Trophoblast cell (in vitro differentiated cells and primary cell): Measurements from ENCODE around the gene GLIS1.

ENCODE experiments used
- DNase-seq, 2 donors: peaks; one replicate each; pipeline ENCODE4 v3.0.0-alpha.2; 2016
- H2AFZ ChIP-seq: 2 replicates; pipeline ENCODE4 v1.6.1; 2013; ENCODE audit warnings: low read length, moderate library complexity, mild to moderate bottlenecking; ENCODE audit not compliant: insufficient read depth, poor library complexity
- H2AK5ac ChIP-seq: 2 replicates; pipeline ENCODE4 v1.6.1; 2013; ENCODE audit warnings: mild to moderate bottlenecking, low read length
- H2BK120ac ChIP-seq: 2 replicates; pipeline ENCODE4 v1.6.1; 2013; ENCODE audit warnings: low read length, mild to moderate bottlenecking, moderate library complexity; ENCODE audit not compliant: insufficient read depth, poor library complexity
- H2BK12ac ChIP-seq: 2 replicates; pipeline ENCODE4 v1.6.1; 2013; ENCODE audit warnings: mild to moderate bottlenecking, low read length, moderate library complexity
- H2BK5ac ChIP-seq: 2 replicates; pipeline ENCODE4 v1.6.1; 2013; ENCODE audit warnings: low read length, low read depth, moderate library complexity, mild to moderate bottlenecking; ENCODE audit not compliant: poor library complexity
- H3K14ac ChIP-seq: 2 replicates; pipeline ENCODE4 v1.6.1; 2013; ENCODE audit warnings: mild to moderate bottlenecking, low read length
- H3K18ac ChIP-seq: 2 replicates; pipeline ENCODE4 v1.6.1; 2013; ENCODE audit warnings: mild to moderate bottlenecking, low read length
- H3K23ac ChIP-seq: 2 replicates; pipeline ENCODE4 v1.6.1; 2013; ENCODE audit warnings: low read length
- H3K27ac ChIP-seq: 2 replicates; pipeline ENCODE4 v1.5.1; 2013; ENCODE audit warnings: low read depth, mild to moderate bottlenecking, inconsistent platforms, low read length, moderate library complexity
- H3K27me3 ChIP-seq: 2 replicates; pipeline ENCODE4 v1.6.1; 2013; ENCODE audit warnings: inconsistent platforms, mild to moderate bottlenecking, low read length, moderate library complexity; ENCODE audit not compliant: insufficient read depth
- H3K36me3 ChIP-seq, 2 experiments: 1 replicate in 1 of 2; 2 replicates in 1 of 2; pipeline ENCODE4 v1.6.1; 2013; ENCODE audit warnings: low read length in 2 of 2, mild to moderate bottlenecking in 2 of 2, moderate library complexity in 1 of 2; ENCODE audit not compliant: insufficient read depth in 2 of 2, control insufficient read depth in 1 of 2
- H3K4ac ChIP-seq: 2 replicates; pipeline ENCODE4 v1.6.1; 2013; ENCODE audit warnings: low read depth, mild to moderate bottlenecking, low read length, moderate library complexity
- H3K4me1 ChIP-seq, 2 experiments: 1 replicate in 1 of 2; 2 replicates in 1 of 2; pipeline ENCODE4 v1.6.1; 2013; ENCODE audit warnings: low read length in 2 of 2, mild to moderate bottlenecking in 2 of 2, moderate library complexity in 1 of 2; ENCODE audit not compliant: insufficient read depth in 2 of 2, control insufficient read depth in 1 of 2
- H3K4me2 ChIP-seq: 2 replicates; pipeline ENCODE4 v1.6.1; 2013; ENCODE audit warnings: inconsistent platforms, mild to moderate bottlenecking, low read length, moderate library complexity
- H3K4me3 ChIP-seq: 2 replicates; pipeline ENCODE4 v1.5.1; 2013; ENCODE audit warnings: mild to moderate bottlenecking, low read depth, low read length, inconsistent platforms
- H3K79me1 ChIP-seq: one replicate; pipeline ENCODE4 v1.6.1; 2013; ENCODE audit warnings: low read length
- H3K79me2 ChIP-seq: 2 replicates; pipeline ENCODE4 v1.6.1; 2013; ENCODE audit warnings: low read length, mild to moderate bottlenecking; ENCODE audit not compliant: control insufficient read depth, insufficient read depth, poor library complexity
- H3K9ac ChIP-seq: 2 replicates; pipeline ENCODE4 v1.6.1; 2013; ENCODE audit warnings: mild to moderate bottlenecking, low read length
- H3K9me3 ChIP-seq: 2 replicates; pipeline ENCODE4 v1.6.1; 2013; ENCODE audit warnings: low read depth, mild to moderate bottlenecking, control low read depth, inconsistent platforms, low read length; ENCODE audit not compliant: insufficient read depth
- H4K12ac ChIP-seq: 2 replicates; pipeline ENCODE4 v1.6.1; 2013; ENCODE audit warnings: low read depth, mild to moderate bottlenecking, low read length, moderate library complexity
- H4K8ac ChIP-seq: 2 replicates; pipeline ENCODE4 v1.6.1; 2013; ENCODE audit warnings: low read depth, mild to moderate bottlenecking, low read length, moderate library complexity
- H4K91ac ChIP-seq: one replicate; pipeline ENCODE4 v1.6.1; 2013; ENCODE audit warnings: low read depth, mild to moderate bottlenecking, low read length, moderate library complexity
- WGBS: extraction: QIAGEN DNeasy Blood & Tissue Kit; methylation state at CpG from one replicate; pipeline ENCODE4 v1.1.7; 2013; ENCODE audit warnings: missing lambda C conversion rate; ENCODE audit not compliant: insufficient read length, insufficient coverage; ENCODE audit errors: extremely low coverage; 5-methylcytosine and 5-hydroxymethylcytosine counted together

Gene GLIS1

DNA sequence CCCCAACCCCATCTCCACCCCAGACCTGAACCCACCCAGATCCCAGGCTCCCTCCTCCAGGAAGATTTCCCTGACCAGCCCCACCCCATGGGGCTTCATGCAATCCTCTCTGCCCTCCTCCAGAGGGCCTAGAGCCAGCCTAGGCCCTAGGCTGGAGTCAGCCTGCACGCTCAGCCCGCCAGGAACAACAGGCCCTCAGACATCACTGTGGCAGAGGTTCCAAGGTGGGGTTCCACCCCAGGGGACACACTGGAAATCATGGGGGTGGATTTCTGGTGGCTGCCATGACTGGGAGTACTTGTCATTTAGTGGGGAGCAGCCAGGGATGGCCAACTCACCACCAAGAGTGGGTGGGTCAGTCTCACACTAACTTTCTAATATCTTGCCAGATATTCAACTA, 122.0 kb downstream of the GLIS1 start:
- H3K4me3 ChIP-seq, result no peak overlapping the region
- WGBS, result no CpG with 5 or more reads among the region's 2 CpGs
- H3K4me2 ChIP-seq, result no peak overlapping the region
- H3K27ac ChIP-seq, result no peak overlapping the region
- no peak overlapping the region for H3K9ac ChIP-seq
- no peak overlapping the region for H3K4ac ChIP-seq
- no peaks in the 10 kb centered on the region for H3K79me1 ChIP-seq
- H3K36me3 ChIP-seq, result no peaks in the 10 kb centered on the region
- no peak overlapping the region for H3K14ac ChIP-seq
- no peak for DNase-seq
- H2BK120ac ChIP-seq, result no peak overlapping the region
- H3K9me3 ChIP-seq, result no peaks in the 10 kb centered on the region
- H3K18ac ChIP-seq, result no peak overlapping the region
- no peak overlapping the region for H4K8ac ChIP-seq
- no peaks in the 10 kb centered on the region for H3K79me2 ChIP-seq
- H3K4me1 ChIP-seq, result no peaks in the 10 kb centered on the region
- H2AFZ ChIP-seq, result no peak overlapping the region
- H2BK5ac ChIP-seq, result no peak overlapping the region
- no peak overlapping the region for H4K12ac ChIP-seq
- H3K23ac ChIP-seq, result no peak overlapping the region
- no peak overlapping the region for H2AK5ac ChIP-seq
- no peak overlapping the region for H4K91ac ChIP-seq
- no peaks in the 10 kb centered on the region for H3K27me3 ChIP-seq
- no peak overlapping the region for H2BK12ac ChIP-seq

DNA sequence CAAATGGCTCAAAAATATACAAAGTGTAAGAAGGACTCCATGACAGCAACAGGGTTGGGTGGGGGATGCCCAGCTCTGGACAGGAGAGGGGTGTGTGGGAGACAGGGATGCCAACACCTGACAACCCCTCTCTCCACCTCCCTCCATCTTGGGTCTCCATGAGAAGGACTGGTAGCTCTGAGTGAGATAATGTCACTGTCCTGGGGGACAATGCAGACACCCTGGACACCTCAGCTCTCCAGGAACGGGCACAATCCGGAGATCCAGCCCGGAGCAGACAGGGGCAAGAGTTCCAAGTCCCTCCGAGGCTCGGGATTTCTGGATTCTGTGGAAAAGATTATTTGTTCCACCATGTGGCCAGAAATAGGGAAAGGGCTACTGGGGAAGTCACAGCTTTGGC, 122.5 kb downstream of the GLIS1 start:
- Histone ChIP-seq H3K4me2 (no peak overlapping the region), H3K23ac (no peak overlapping the region), H4K91ac (no peak overlapping the region), H4K12ac (no peak overlapping the region), H3K14ac (no peak overlapping the region), H3K79me1 (no peaks in the 10 kb centered on the region), H3K4ac (no peak overlapping the region), H3K9me3 (no peaks in the 10 kb centered on the region), H4K8ac (no peak overlapping the region), H3K18ac (no peak overlapping the region), H3K36me3 (no peaks in the 10 kb centered on the region), H3K27me3 (no peaks in the 10 kb centered on the region), H2AFZ (no peak overlapping the region), H3K9ac (no peak overlapping the region), H2BK12ac (no peak overlapping the region), H2BK120ac (no peak overlapping the region), H3K4me3 (no peak overlapping the region), H2BK5ac (no peak overlapping the region), H3K4me1 (no peaks in the 10 kb centered on the region), H2AK5ac (no peak overlapping the region), H3K79me2 (no peaks in the 10 kb centered on the region), H3K27ac (no peak overlapping the region)
- no peak for DNase-seq
- WGBS, result no CpG with 5 or more reads among the region's 5 CpGs

GRCh38 chr1:53615101-53615500, 123.9 kb downstream of the GLIS1 start:
- Histone ChIP-seq H2AFZ (no peak overlapping the region), H2BK12ac (no peak overlapping the region), H3K4me3 (no peak overlapping the region), H3K18ac (no peak overlapping the region), H2BK120ac (no peak overlapping the region), H3K79me1 (no peaks in the 10 kb centered on the region), H3K23ac (no peak overlapping the region), H3K27ac (no peak overlapping the region), H3K27me3 (no peaks in the 10 kb centered on the region), H4K91ac (no peak overlapping the region), H3K79me2 (no peaks in the 10 kb centered on the region), H3K36me3 (no peaks in the 10 kb centered on the region), H4K12ac (no peak overlapping the region), H2AK5ac (no peak overlapping the region), H2BK5ac (no peak overlapping the region), H3K4ac (no peak overlapping the region), H3K4me2 (no peak overlapping the region), H3K4me1 (no peaks in the 10 kb centered on the region), H3K14ac (no peak overlapping the region), H3K9ac (no peak overlapping the region), H4K8ac (no peak overlapping the region), H3K9me3 (no peaks in the 10 kb centered on the region)
- DNase-seq, result no peak
- no CpG with 5 or more reads among the region's 4 CpGs for WGBS

- no peak overlapping the region for H4K12ac ChIP-seq
- no peaks in the 10 kb centered on the region for H3K79me1 ChIP-seq
These were observed 124.5 kb downstream of the GLIS1 start for GRCh38 chr1:53614231-53615021.

More at GRCh38 chr1:53614231-53615021, 124.5 kb downstream of the GLIS1 start:
- Histone ChIP-seq H4K8ac (no peak overlapping the region), H2BK12ac (no peak overlapping the region), H2BK5ac (no peak overlapping the region), H3K4ac (no peak overlapping the region), H4K91ac (no peak overlapping the region), H3K36me3 (no peaks in the 10 kb centered on the region), H3K23ac (no peak overlapping the region), H2AFZ (no peak overlapping the region), H3K27me3 (no peaks in the 10 kb centered on the region), H3K9ac (no peak overlapping the region), H3K14ac (no peak overlapping the region), H3K4me1 (no peaks in the 10 kb centered on the region), H2AK5ac (no peak overlapping the region), H3K27ac (no peak overlapping the region), H3K18ac (no peak overlapping the region), H3K4me2 (no peak overlapping the region), H3K79me2 (no peaks in the 10 kb centered on the region), H3K4me3 (no peak overlapping the region), H2BK120ac (no peak overlapping the region), H3K9me3 (no peaks in the 10 kb centered on the region)
- 100% methylated on average over 2 of the region's 12 CpGs for WGBS
- no peak for DNase-seq
